ENCODE data around the gene POR.

Gene POR

GRCh38 chr7:75916685-75917634 lies 2.0 kb downstream of the POR start:
- no peak for DNase-seq (ENCODE audit: low read depth)

- DNase-seq (ENCODE audit: low read depth) = peak; percentile 11
Observed at GRCh38 chr7:75920431-75921161, 5.6 kb downstream of the POR start.

- no peak for DNase-seq (ENCODE audit: low read depth)
Observed at GRCh38 chr7:75921479-75921878, 6.5 kb downstream of the POR start.

GRCh38 chr7:75922966-75923603 lies 8.1 kb downstream of the POR start:
- no peak for DNase-seq (ENCODE audit: low read depth)

GRCh38 chr7:75924256-75924655 lies 9.3 kb downstream of the POR start:
- DNase-seq (ENCODE audit: low read depth) = no peak

GRCh38 chr7:75924889-75925288 lies 9.9 kb downstream of the POR start:
- no peak for DNase-seq (ENCODE audit: low read depth)

- no peak for DNase-seq (ENCODE audit: low read depth)
Observed at GRCh38 chr7:75925717-75926435, 10.9 kb downstream of the POR start.

GRCh38 chr7:75928568-75928914 lies 13.6 kb downstream of the POR start:
- no peak for DNase-seq (ENCODE audit: low read depth)

GRCh38 chr7:75931680-75932079 lies 16.7 kb downstream of the POR start:
- no peak for DNase-seq (ENCODE audit: low read depth)

- no peak for DNase-seq (ENCODE audit: low read depth)
Observed at GRCh38 chr7:75937958-75938786, 23.2 kb downstream of the POR start.

GRCh38 chr7:75938921-75939320 lies 24.0 kb downstream of the POR start:
- no peak for DNase-seq (ENCODE audit: low read depth)

- no peak for DNase-seq (ENCODE audit: low read depth)
Observed at GRCh38 chr7:75943864-75944263, 28.9 kb downstream of the POR start.

GRCh38 chr7:75944507-75944906 lies 29.6 kb downstream of the POR start:
- DNase-seq (ENCODE audit: low read depth) = no peak

- no peak for DNase-seq (ENCODE audit: low read depth)
Observed at GRCh38 chr7:75945297-75946168, 30.6 kb downstream of the POR start.

GRCh38 chr7:75946207-75946855 lies 31.4 kb downstream of the POR start:
- DNase-seq (ENCODE audit: low read depth) = no peak

GRCh38 chr7:75948179-75948578 lies 33.2 kb downstream of the POR start:
- DNase-seq (ENCODE audit: low read depth) = no peak

GRCh38 chr7:75950111-75950681 lies 35.2 kb downstream of the POR start:
- no peak for DNase-seq (ENCODE audit: low read depth)

- no peak for DNase-seq (ENCODE audit: low read depth)
Observed at GRCh38 chr7:75951506-75951905, 36.6 kb downstream of the POR start.

GRCh38 chr7:75953431-75953830 lies 38.5 kb downstream of the POR start:
- no peak for DNase-seq (ENCODE audit: low read depth)

Data from activated T-helper 9 cell treated with anti-CD3 and anti-CD28 coated beads, Interleukin-2, amount 50 U/mL, for 16 hours (primary cell).